ENCODE data around the gene SFMBT2.

SFMBT2 gene

GRCh38 chr10:7364474-7364873 lies 46.4 kb downstream of the SFMBT2 start:
- no peak for TF ChIP-seq NFIC (IDR thresholded peaks at IDR 0.05)
- TF ChIP-seq YY1 (IDR thresholded peaks at IDR 0.05; ENCODE audit: low read depth): no peak
- no peak for TF ChIP-seq TAF1 (IDR thresholded peaks at IDR 0.05; ENCODE audit: low read depth)
- TF ChIP-seq CEBPB (IDR thresholded peaks at IDR 0.05): no peak

- TF ChIP-seq TEAD4 (IDR thresholded peaks at IDR 0.05) (no peak), CREB1 (IDR thresholded peaks at IDR 0.05; ENCODE audit: low read depth) (no peak), RAD21 (IDR thresholded peaks at IDR 0.05; ENCODE audit: low read depth) (no peak), TAF1 (IDR thresholded peaks at IDR 0.05; ENCODE audit: low read depth) (no peak), TCF12 (IDR thresholded peaks at IDR 0.05; ENCODE audit: low read depth) (no peak), NFIC (IDR thresholded peaks at IDR 0.05) (no peak), EP300 (IDR thresholded peaks at IDR 0.05; ENCODE audit: borderline replicate concordance) (no peak), YY1 (IDR thresholded peaks at IDR 0.05; ENCODE audit: low read depth) (no peak), FOXM1 (IDR thresholded peaks at IDR 0.05; ENCODE audit: borderline replicate concordance, low read depth) (no peak), CEBPB (IDR thresholded peaks at IDR 0.05) (no peak), MAX (IDR thresholded peaks at IDR 0.05) (no peak), USF1 (IDR thresholded peaks at IDR 0.05) (no peak), ZBTB7A (IDR thresholded peaks at IDR 0.05; ENCODE audit: low read depth) (no peak), REST (IDR thresholded peaks at IDR 0.05; ENCODE audit: low read depth) (no peak), EGR1 (IDR thresholded peaks at IDR 0.05) (no peak)
Measured at GRCh38 chr10:7363700-7364099, 47.1 kb downstream of the SFMBT2 start.

- TF ChIP-seq RAD21 (IDR thresholded peaks at IDR 0.05; ENCODE audit: low read depth): no peak
Measured at GRCh38 chr10:7362471-7362870, 48.4 kb downstream of the SFMBT2 start.

GRCh38 chr10:7361316-7361715 lies 49.5 kb downstream of the SFMBT2 start:
- no peak for TF ChIP-seq TAF1 (IDR thresholded peaks at IDR 0.05; ENCODE audit: low read depth)
- TF ChIP-seq MAX (IDR thresholded peaks at IDR 0.05): no peak
- no peak for TF ChIP-seq FOXM1 (IDR thresholded peaks at IDR 0.05; ENCODE audit: borderline replicate concordance, low read depth)
- TF ChIP-seq CEBPB (IDR thresholded peaks at IDR 0.05): no peak
- TF ChIP-seq NFIC (IDR thresholded peaks at IDR 0.05): no peak
- TF ChIP-seq ZBTB7A (IDR thresholded peaks at IDR 0.05; ENCODE audit: low read depth): no peak

- TF ChIP-seq CEBPB (IDR thresholded peaks at IDR 0.05) (no peak), ZBTB7A (IDR thresholded peaks at IDR 0.05; ENCODE audit: low read depth) (no peak), RAD21 (IDR thresholded peaks at IDR 0.05; ENCODE audit: low read depth) (no peak)
Measured at GRCh38 chr10:7359954-7360353, 50.9 kb downstream of the SFMBT2 start.

- no peak for TF ChIP-seq TEAD4 (IDR thresholded peaks at IDR 0.05)
- TF ChIP-seq NFIC (IDR thresholded peaks at IDR 0.05): no peak
- no peak for TF ChIP-seq USF1 (IDR thresholded peaks at IDR 0.05)
- no peak for TF ChIP-seq EP300 (IDR thresholded peaks at IDR 0.05; ENCODE audit: borderline replicate concordance)
Measured at GRCh38 chr10:7359356-7359755, 51.5 kb downstream of the SFMBT2 start.

GRCh38 chr10:7357193-7357592 lies 53.6 kb downstream of the SFMBT2 start:
- TF ChIP-seq TCF12 (IDR thresholded peaks at IDR 0.05; ENCODE audit: low read depth): no peak
- no peak for TF ChIP-seq EP300 (IDR thresholded peaks at IDR 0.05; ENCODE audit: borderline replicate concordance)
- TF ChIP-seq TEAD4 (IDR thresholded peaks at IDR 0.05): no peak
- no peak for TF ChIP-seq ZBTB7A (IDR thresholded peaks at IDR 0.05; ENCODE audit: low read depth)
- no peak for TF ChIP-seq MAX (IDR thresholded peaks at IDR 0.05)
- no peak for TF ChIP-seq CEBPB (IDR thresholded peaks at IDR 0.05)
- TF ChIP-seq NFIC (IDR thresholded peaks at IDR 0.05): no peak
- no peak for TF ChIP-seq USF1 (IDR thresholded peaks at IDR 0.05)
- no peak for TF ChIP-seq EGR1 (IDR thresholded peaks at IDR 0.05)
- no peak for TF ChIP-seq REST (IDR thresholded peaks at IDR 0.05; ENCODE audit: low read depth)
- TF ChIP-seq FOXM1 (IDR thresholded peaks at IDR 0.05; ENCODE audit: borderline replicate concordance, low read depth): no peak
- TF ChIP-seq YY1 (IDR thresholded peaks at IDR 0.05; ENCODE audit: low read depth): no peak
- no peak for TF ChIP-seq TAF1 (IDR thresholded peaks at IDR 0.05; ENCODE audit: low read depth)

Data from Ishikawa (cell line).